Trophoblast cell (in vitro differentiated cells and primary cell): ENCODE data around the gene CEACAM4.

Experiments used
- DNase-seq, 2 donors: peaks; one replicate each; pipeline ENCODE4 v3.0.0-alpha.2; 2016
- H2AFZ ChIP-seq: 2 replicates; pipeline ENCODE4 v1.6.1; 2013; ENCODE audit warnings: low read length, moderate library complexity, mild to moderate bottlenecking; ENCODE audit not compliant: insufficient read depth, poor library complexity
- H2AK5ac ChIP-seq: 2 replicates; pipeline ENCODE4 v1.6.1; 2013; ENCODE audit warnings: mild to moderate bottlenecking, low read length
- H2BK120ac ChIP-seq: 2 replicates; pipeline ENCODE4 v1.6.1; 2013; ENCODE audit warnings: low read length, mild to moderate bottlenecking, moderate library complexity; ENCODE audit not compliant: insufficient read depth, poor library complexity
- H2BK12ac ChIP-seq: 2 replicates; pipeline ENCODE4 v1.6.1; 2013; ENCODE audit warnings: mild to moderate bottlenecking, low read length, moderate library complexity
- H2BK5ac ChIP-seq: 2 replicates; pipeline ENCODE4 v1.6.1; 2013; ENCODE audit warnings: low read length, low read depth, moderate library complexity, mild to moderate bottlenecking; ENCODE audit not compliant: poor library complexity
- H3K14ac ChIP-seq: 2 replicates; pipeline ENCODE4 v1.6.1; 2013; ENCODE audit warnings: mild to moderate bottlenecking, low read length
- H3K18ac ChIP-seq: 2 replicates; pipeline ENCODE4 v1.6.1; 2013; ENCODE audit warnings: mild to moderate bottlenecking, low read length
- H3K23ac ChIP-seq: 2 replicates; pipeline ENCODE4 v1.6.1; 2013; ENCODE audit warnings: low read length
- H3K27ac ChIP-seq: 2 replicates; pipeline ENCODE4 v1.5.1; 2013; ENCODE audit warnings: low read depth, mild to moderate bottlenecking, inconsistent platforms, low read length, moderate library complexity
- H3K27me3 ChIP-seq: 2 replicates; pipeline ENCODE4 v1.6.1; 2013; ENCODE audit warnings: inconsistent platforms, mild to moderate bottlenecking, low read length, moderate library complexity; ENCODE audit not compliant: insufficient read depth
- H3K36me3 ChIP-seq, 2 experiments: 1 replicate in 1 of 2; 2 replicates in 1 of 2; pipeline ENCODE4 v1.6.1; 2013; ENCODE audit warnings: low read length in 2 of 2, mild to moderate bottlenecking in 2 of 2, moderate library complexity in 1 of 2; ENCODE audit not compliant: insufficient read depth in 2 of 2, control insufficient read depth in 1 of 2
- H3K4ac ChIP-seq: 2 replicates; pipeline ENCODE4 v1.6.1; 2013; ENCODE audit warnings: low read depth, mild to moderate bottlenecking, low read length, moderate library complexity
- H3K4me1 ChIP-seq, 2 experiments: 1 replicate in 1 of 2; 2 replicates in 1 of 2; pipeline ENCODE4 v1.6.1; 2013; ENCODE audit warnings: low read length in 2 of 2, mild to moderate bottlenecking in 2 of 2, moderate library complexity in 1 of 2; ENCODE audit not compliant: insufficient read depth in 2 of 2, control insufficient read depth in 1 of 2
- H3K4me2 ChIP-seq: 2 replicates; pipeline ENCODE4 v1.6.1; 2013; ENCODE audit warnings: inconsistent platforms, mild to moderate bottlenecking, low read length, moderate library complexity
- H3K4me3 ChIP-seq: 2 replicates; pipeline ENCODE4 v1.5.1; 2013; ENCODE audit warnings: mild to moderate bottlenecking, low read depth, low read length, inconsistent platforms
- H3K79me1 ChIP-seq: one replicate; pipeline ENCODE4 v1.6.1; 2013; ENCODE audit warnings: low read length
- H3K79me2 ChIP-seq: 2 replicates; pipeline ENCODE4 v1.6.1; 2013; ENCODE audit warnings: low read length, mild to moderate bottlenecking; ENCODE audit not compliant: control insufficient read depth, insufficient read depth, poor library complexity
- H3K9ac ChIP-seq: 2 replicates; pipeline ENCODE4 v1.6.1; 2013; ENCODE audit warnings: mild to moderate bottlenecking, low read length
- H3K9me3 ChIP-seq: 2 replicates; pipeline ENCODE4 v1.6.1; 2013; ENCODE audit warnings: low read depth, mild to moderate bottlenecking, control low read depth, inconsistent platforms, low read length; ENCODE audit not compliant: insufficient read depth
- H4K12ac ChIP-seq: 2 replicates; pipeline ENCODE4 v1.6.1; 2013; ENCODE audit warnings: low read depth, mild to moderate bottlenecking, low read length, moderate library complexity
- H4K8ac ChIP-seq: 2 replicates; pipeline ENCODE4 v1.6.1; 2013; ENCODE audit warnings: low read depth, mild to moderate bottlenecking, low read length, moderate library complexity
- H4K91ac ChIP-seq: one replicate; pipeline ENCODE4 v1.6.1; 2013; ENCODE audit warnings: low read depth, mild to moderate bottlenecking, low read length, moderate library complexity
- WGBS: extraction: QIAGEN DNeasy Blood & Tissue Kit; methylation state at CpG from one replicate; pipeline ENCODE4 v1.1.7; 2013; ENCODE audit warnings: missing lambda C conversion rate; ENCODE audit not compliant: insufficient read length, insufficient coverage; ENCODE audit errors: extremely low coverage; 5-methylcytosine and 5-hydroxymethylcytosine counted together

The CEACAM4 gene

GRCh38 chr19:41587101-41587837 lies 39.6 kb downstream of the CEACAM4 start:
- Histone ChIP-seq H3K36me3 (no peaks in the 10 kb centered on the region), H3K14ac (no peak overlapping the region), H2BK12ac (no peak overlapping the region), H3K27me3 (no peaks in the 10 kb centered on the region), H3K23ac (no peak overlapping the region), H4K91ac (no peak overlapping the region), H3K9ac (no peak overlapping the region), H2BK120ac (no peak overlapping the region), H4K8ac (no peak overlapping the region), H3K4ac (no peak overlapping the region), H3K27ac (no peak overlapping the region), H3K79me2 (no peaks in the 10 kb centered on the region), H3K4me2 (no peak overlapping the region), H3K79me1 (no peaks in the 10 kb centered on the region), H2AFZ (no peak overlapping the region), H3K4me1 (no peaks in the 10 kb centered on the region), H4K12ac (no peak overlapping the region), H2BK5ac (no peak overlapping the region), H3K18ac (no peak overlapping the region), H3K9me3 (peaks cover 55% of the 10 kb centered on the region), H2AK5ac (no peak overlapping the region), H3K4me3 (no peak overlapping the region)
- no CpG with 5 or more reads among the region's 9 CpGs for WGBS
- no peak for DNase-seq

GRCh38 chr19:41586064-41586463 lies 40.8 kb downstream of the CEACAM4 start:
- no peak overlapping the region for H3K4ac ChIP-seq
- H3K36me3 ChIP-seq = no peaks in the 10 kb centered on the region
- H3K27ac ChIP-seq = no peak overlapping the region
- H3K4me1 ChIP-seq = no peaks in the 10 kb centered on the region
- H2AK5ac ChIP-seq = no peak overlapping the region
- H2AFZ ChIP-seq = no peak overlapping the region
- no peak overlapping the region for H3K4me3 ChIP-seq
- no peak overlapping the region for H4K12ac ChIP-seq
- no peak overlapping the region for H3K14ac ChIP-seq
- H3K4me2 ChIP-seq = no peak overlapping the region
- H3K9me3 ChIP-seq = peaks cover 52% of the 10 kb centered on the region
- H2BK120ac ChIP-seq = no peak overlapping the region
- H3K27me3 ChIP-seq = no peaks in the 10 kb centered on the region
- no peak overlapping the region for H3K23ac ChIP-seq
- H3K9ac ChIP-seq = no peak overlapping the region
- H3K18ac ChIP-seq = no peak overlapping the region
- no peak overlapping the region for H2BK5ac ChIP-seq
- H3K79me1 ChIP-seq = no peaks in the 10 kb centered on the region
- H4K8ac ChIP-seq = no peak overlapping the region
- no peak for DNase-seq
- H2BK12ac ChIP-seq = no peak overlapping the region
- no peaks in the 10 kb centered on the region for H3K79me2 ChIP-seq
- H4K91ac ChIP-seq = no peak overlapping the region

- Histone ChIP-seq H3K23ac (no peak overlapping the region), H3K18ac (no peak overlapping the region), H4K12ac (no peak overlapping the region), H3K27ac (no peak overlapping the region), H3K9ac (no peak overlapping the region), H2AK5ac (no peak overlapping the region), H3K4me2 (no peak overlapping the region), H4K8ac (no peak overlapping the region), H2BK5ac (no peak overlapping the region), H2AFZ (no peak overlapping the region), H3K14ac (no peak overlapping the region), H3K27me3 (no peaks in the 10 kb centered on the region), H3K9me3 (peaks cover 51% of the 10 kb centered on the region), H2BK120ac (no peak overlapping the region), H2BK12ac (no peak overlapping the region), H3K79me2 (no peaks in the 10 kb centered on the region), H3K4me3 (no peak overlapping the region), H3K4me1 (no peaks in the 10 kb centered on the region), H3K36me3 (no peaks in the 10 kb centered on the region), H3K4ac (no peak overlapping the region), H4K91ac (no peak overlapping the region), H3K79me1 (no peaks in the 10 kb centered on the region)
- WGBS = no CpG with 5 or more reads among the region's 1 CpG
- no peak for DNase-seq
These were observed 41.9 kb downstream of the CEACAM4 start for GRCh38 chr19:41584931-41585330.

- H3K36me3 ChIP-seq = no peaks in the 10 kb centered on the region
- H3K9me3 ChIP-seq = peaks cover 48% of the 10 kb centered on the region
- H3K4me1 ChIP-seq = no peaks in the 10 kb centered on the region
- no peaks in the 10 kb centered on the region for H3K79me2 ChIP-seq
- no peak overlapping the region for H4K91ac ChIP-seq
- no peak overlapping the region for H3K4me3 ChIP-seq
- H2BK120ac ChIP-seq = no peak overlapping the region
- no peak overlapping the region for H3K18ac ChIP-seq
- H2BK5ac ChIP-seq = no peak overlapping the region
- H3K4ac ChIP-seq = no peak overlapping the region
- H3K27ac ChIP-seq = no peak overlapping the region
- H3K27me3 ChIP-seq = no peaks in the 10 kb centered on the region
- H2AK5ac ChIP-seq = no peak overlapping the region
- H3K14ac ChIP-seq = no peak overlapping the region
- WGBS = no CpG with 5 or more reads among the region's 6 CpGs
- H2AFZ ChIP-seq = no peak overlapping the region
- no peak for DNase-seq
- H3K9ac ChIP-seq = no peak overlapping the region
- no peak overlapping the region for H4K12ac ChIP-seq
- no peak overlapping the region for H3K4me2 ChIP-seq
- H2BK12ac ChIP-seq = no peak overlapping the region
- H4K8ac ChIP-seq = no peak overlapping the region
- H3K23ac ChIP-seq = no peak overlapping the region
- no peaks in the 10 kb centered on the region for H3K79me1 ChIP-seq
These were observed 42.5 kb downstream of the CEACAM4 start for GRCh38 chr19:41584260-41584810.
